Muscle of leg (tissue), 11 donors: ENCODE data around the gene BCL2L15. TPM values are rescaled to one million over a fixed set of nuclear protein-coding genes. Genes with fewer than 3 reads are reported as not detected.
A peak's percentile ranks its signal among the peaks of the same experiment; 100 is the strongest.

ENCODE experiments used
- DNase-seq: peaks from one replicate; pipeline ENCODE4 v3.0.0; 2013
- H3K27ac ChIP-seq: one replicate; pipeline ENCODE4 v1.5.1; 2013; ENCODE audit warnings: mild to moderate bottlenecking, low read length, control low read depth
- H3K27me3 ChIP-seq: one replicate; pipeline ENCODE4 v1.6.1; 2013; ENCODE audit warnings: low read length; ENCODE audit not compliant: control insufficient read depth, insufficient read depth
- H3K36me3 ChIP-seq: one replicate; pipeline ENCODE4 v1.6.1; 2013; ENCODE audit warnings: low read length; ENCODE audit not compliant: control insufficient read depth, insufficient read depth
- H3K4me1 ChIP-seq: one replicate; pipeline ENCODE4 v1.6.1; 2013; ENCODE audit warnings: low read length; ENCODE audit not compliant: control insufficient read depth, insufficient read depth
- H3K4me3 ChIP-seq: one replicate; pipeline ENCODE4 v1.5.1; 2013; ENCODE audit warnings: low read length, control low read depth
- H3K9me3 ChIP-seq: replicated peaks from 2 replicates; pipeline ENCODE4 v1.6.1; 2013; ENCODE audit warnings: low read depth, low read length; ENCODE audit not compliant: control insufficient read depth
- WGBS: methylation state at CpG from one replicate; pipeline ENCODE4 v1.1.5; 2013; ENCODE audit warnings: missing lambda C conversion rate; ENCODE audit not compliant: insufficient coverage; 5-methylcytosine and 5-hydroxymethylcytosine counted together
- polyA plus RNA-seq, 8 donors: library from polyadenylated mRNA; unstranded; fragments of 120-200 nt; gene quantifications; one replicate each; pipeline versions ENCODE4 v1.2.1 to v1.2.3, GENCODE V29; 2013; ENCODE audit warnings: inconsistent platforms in 1 of 8, low replicate concordance in 1 of 8; ENCODE audit not compliant: insufficient read length in 8 of 8, insufficient read depth in 1 of 8
- total RNA-seq: library from RNA; stranded (reverse); fragments of 120-200 nt; gene quantifications from one replicate; pipeline ENCODE4 v1.2.4, GENCODE V29; 2013

The BCL2L15 gene
- total and polyA plus RNA-seq, 9 donors, result 0.16 to 1.6 (median 0.57) TPM

GRCh38 chr1:113872219-113872935 lies 15.0 kb downstream of the BCL2L15 start:
- no peak for DNase-seq
- no peak overlapping the region for H3K27ac ChIP-seq
- no peaks in the 10 kb centered on the region for H3K9me3 ChIP-seq
- H3K4me3 ChIP-seq, result no peak overlapping the region
- H3K4me1 ChIP-seq, result no peaks in the 10 kb centered on the region
- no peaks in the 10 kb centered on the region for H3K27me3 ChIP-seq
- H3K36me3 ChIP-seq, result no peaks in the 10 kb centered on the region

- H3K36me3 ChIP-seq, result no peaks in the 10 kb centered on the region
- peak; percentile 50 for DNase-seq
- WGBS, result 37% methylated on average over 3 of the region's 4 CpGs
- H3K27ac ChIP-seq, result no peak within 1 kb of the TSS
- no peaks in the 10 kb centered on the region for H3K4me1 ChIP-seq
- H3K27me3 ChIP-seq, result no peaks in the 10 kb centered on the region
- H3K9me3 ChIP-seq, result no peaks in the 10 kb centered on the region
- no peak within 1 kb of the TSS for H3K4me3 ChIP-seq
These were observed 15.7 kb downstream of the BCL2L15 start, which contains the start of gene PTPN22 for GRCh38 chr1:113871597-113872113. PTPN22 (minus strand) TSS chr1:113871712.

GRCh38 chr1:113870778-113871177 lies 16.6 kb downstream of the BCL2L15 start:
- Histone ChIP-seq H3K36me3 (no peaks in the 10 kb centered on the region), H3K4me3 (no peak overlapping the region), H3K27me3 (no peaks in the 10 kb centered on the region), H3K27ac (no peak overlapping the region), H3K9me3 (no peaks in the 10 kb centered on the region), H3K4me1 (no peaks in the 10 kb centered on the region)
- no peak for DNase-seq
- 100% methylated on average over 1 of the region's 3 CpGs for WGBS

GRCh38 chr1:113868387-113869083 lies 18.8 kb downstream of the BCL2L15 start:
- H3K36me3 ChIP-seq, result no peaks in the 10 kb centered on the region
- no peak overlapping the region for H3K27ac ChIP-seq

GRCh38 chr1:113861641-113862040 lies 25.7 kb downstream of the BCL2L15 start:
- no CpG with 5 or more reads among the region's 5 CpGs for WGBS
- Histone ChIP-seq H3K4me3 (no peak overlapping the region), H3K9me3 (no peaks in the 10 kb centered on the region), H3K36me3 (no peaks in the 10 kb centered on the region), H3K27me3 (no peaks in the 10 kb centered on the region), H3K4me1 (no peaks in the 10 kb centered on the region), H3K27ac (no peak overlapping the region)
- DNase-seq, result no peak

More at GRCh38 chr1:113868387-113869083, 18.8 kb downstream of the BCL2L15 start:
- H3K4me3 ChIP-seq, result no peak overlapping the region
- no peak for DNase-seq
- H3K4me1 ChIP-seq, result no peaks in the 10 kb centered on the region
- H3K9me3 ChIP-seq, result no peaks in the 10 kb centered on the region
- H3K27me3 ChIP-seq, result no peaks in the 10 kb centered on the region
- 43% methylated on average over 1 of the region's 4 CpGs for WGBS

- Histone ChIP-seq H3K4me1 (no peaks in the 10 kb centered on the region), H3K27ac (no peak overlapping the region), H3K27me3 (no peaks in the 10 kb centered on the region), H3K36me3 (no peaks in the 10 kb centered on the region), H3K4me3 (no peak overlapping the region), H3K9me3 (no peaks in the 10 kb centered on the region)
- no peak for DNase-seq
- 100% methylated on average over 1 of the region's 3 CpGs for WGBS
These were observed 26.5 kb downstream of the BCL2L15 start for GRCh38 chr1:113860891-113861290.

GRCh38 chr1:113859478-113860175 lies 27.8 kb downstream of the BCL2L15 start:
- no peaks in the 10 kb centered on the region for H3K27me3 ChIP-seq
- DNase-seq, result peak; percentile 31
- H3K4me1 ChIP-seq, result no peaks in the 10 kb centered on the region
- no peak overlapping the region for H3K27ac ChIP-seq
- no peaks in the 10 kb centered on the region for H3K9me3 ChIP-seq
- H3K4me3 ChIP-seq, result no peak overlapping the region
- WGBS, result no CpG with 5 or more reads among the region's 3 CpGs
- no peaks in the 10 kb centered on the region for H3K36me3 ChIP-seq

GRCh38 chr1:113858982-113859381 lies 28.4 kb downstream of the BCL2L15 start:
- no peak for DNase-seq
- Histone ChIP-seq H3K4me1 (no peaks in the 10 kb centered on the region), H3K4me3 (no peak overlapping the region), H3K9me3 (no peaks in the 10 kb centered on the region), H3K27ac (no peak overlapping the region), H3K27me3 (no peaks in the 10 kb centered on the region), H3K36me3 (no peaks in the 10 kb centered on the region)
- WGBS, result no CpG with 5 or more reads among the region's 1 CpG

GRCh38 chr1:113858418-113858817 lies 29.0 kb downstream of the BCL2L15 start:
- no peak overlapping the region for H3K27ac ChIP-seq

GRCh38 chr1:113857776-113858175 lies 29.6 kb downstream of the BCL2L15 start:
- DNase-seq, result no peak
- WGBS, result no CpG with 5 or more reads among the region's 3 CpGs
- no peak overlapping the region for H3K27ac ChIP-seq
- H3K9me3 ChIP-seq, result no peaks in the 10 kb centered on the region
- no peaks in the 10 kb centered on the region for H3K36me3 ChIP-seq
- no peaks in the 10 kb centered on the region for H3K4me1 ChIP-seq
- H3K27me3 ChIP-seq, result no peaks in the 10 kb centered on the region
- no peak overlapping the region for H3K4me3 ChIP-seq

More at GRCh38 chr1:113858418-113858817, 29.0 kb downstream of the BCL2L15 start:
- Histone ChIP-seq H3K9me3 (no peaks in the 10 kb centered on the region), H3K4me3 (no peak overlapping the region), H3K4me1 (no peaks in the 10 kb centered on the region), H3K36me3 (no peaks in the 10 kb centered on the region), H3K27me3 (no peaks in the 10 kb centered on the region)
- DNase-seq, result no peak
- WGBS, result 83% methylated on average over 2 of the region's 3 CpGs
